HG03025 (cell line): ENCODE data around the gene MICAL2.

ENCODE experiments used
- ATAC-seq: cut with Tn5 transposase; IDR thresholded peaks from one replicate; pipeline ENCODE4 v1.9.1; 2021; ENCODE audit warnings: mild to moderate bottlenecking, moderate library complexity; ENCODE audit not compliant: unreplicated experiment, low FRiP score

MICAL2 gene

DNA sequence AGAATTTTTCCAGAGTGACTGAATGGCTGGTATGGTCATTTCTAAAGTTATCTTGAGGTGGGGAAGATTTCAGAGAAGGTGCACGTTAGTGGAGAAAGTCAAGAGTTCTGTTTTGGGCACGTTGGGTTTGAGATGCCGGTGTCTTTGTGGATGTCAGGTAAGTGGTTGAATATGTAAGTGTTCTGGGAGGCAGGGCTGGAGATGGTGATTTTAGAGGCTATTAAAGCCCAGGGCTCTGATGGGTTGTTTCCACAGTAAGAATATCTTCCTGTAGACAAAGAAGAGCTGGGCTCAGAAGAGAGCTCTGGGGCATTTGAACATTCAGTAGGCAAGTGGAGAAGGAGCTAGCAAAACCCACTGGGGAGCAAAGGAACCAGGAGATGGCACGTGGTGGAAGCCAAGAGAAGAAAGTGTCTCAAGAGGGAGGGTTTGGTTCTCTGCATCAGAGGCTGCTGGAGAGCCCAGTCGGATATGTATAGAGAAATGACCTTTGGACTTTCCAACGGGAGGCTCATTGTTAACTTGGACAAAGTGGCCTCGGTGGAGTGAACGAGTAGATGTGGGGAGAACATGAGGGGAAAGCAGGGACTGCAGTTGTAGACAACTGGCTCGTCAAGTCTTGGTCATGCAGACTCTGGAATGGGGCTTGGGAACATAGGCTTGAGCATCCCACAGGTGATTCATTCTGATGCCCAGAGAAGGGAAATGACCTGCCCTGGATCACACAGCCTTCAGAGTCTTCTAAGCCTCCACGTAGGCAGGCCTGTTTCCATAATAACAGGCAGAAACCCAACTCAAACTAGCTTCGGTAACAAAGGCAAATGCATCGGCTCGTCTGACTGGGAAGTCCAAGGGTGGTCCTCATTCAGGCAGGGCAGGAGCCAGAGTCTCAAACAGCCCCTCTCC, 168.6 kb downstream of the MICAL2 start:
- ATAC-seq, result no peak

DNA sequence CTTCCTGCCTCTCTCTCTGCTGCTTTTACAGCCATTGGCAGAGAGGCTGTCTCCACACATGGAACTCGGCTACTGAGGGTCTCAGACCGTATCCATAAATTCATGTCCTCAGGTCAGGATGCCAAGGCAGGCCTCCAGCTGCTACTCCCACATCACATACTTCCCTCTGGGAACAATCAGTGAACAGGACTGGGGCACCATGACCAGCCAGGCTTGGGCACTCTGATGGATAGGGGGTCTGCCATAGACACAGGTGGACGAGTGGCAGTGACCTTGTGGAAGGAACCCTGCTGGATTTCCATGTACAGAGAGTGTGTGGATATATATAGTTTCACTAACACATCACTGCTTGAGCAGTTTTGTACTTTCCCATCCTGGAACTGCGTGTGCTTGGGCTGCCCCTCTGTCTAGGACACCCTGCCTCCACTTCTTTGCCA, 169.3 kb downstream of the MICAL2 start:
- ATAC-seq, result no peak

DNA sequence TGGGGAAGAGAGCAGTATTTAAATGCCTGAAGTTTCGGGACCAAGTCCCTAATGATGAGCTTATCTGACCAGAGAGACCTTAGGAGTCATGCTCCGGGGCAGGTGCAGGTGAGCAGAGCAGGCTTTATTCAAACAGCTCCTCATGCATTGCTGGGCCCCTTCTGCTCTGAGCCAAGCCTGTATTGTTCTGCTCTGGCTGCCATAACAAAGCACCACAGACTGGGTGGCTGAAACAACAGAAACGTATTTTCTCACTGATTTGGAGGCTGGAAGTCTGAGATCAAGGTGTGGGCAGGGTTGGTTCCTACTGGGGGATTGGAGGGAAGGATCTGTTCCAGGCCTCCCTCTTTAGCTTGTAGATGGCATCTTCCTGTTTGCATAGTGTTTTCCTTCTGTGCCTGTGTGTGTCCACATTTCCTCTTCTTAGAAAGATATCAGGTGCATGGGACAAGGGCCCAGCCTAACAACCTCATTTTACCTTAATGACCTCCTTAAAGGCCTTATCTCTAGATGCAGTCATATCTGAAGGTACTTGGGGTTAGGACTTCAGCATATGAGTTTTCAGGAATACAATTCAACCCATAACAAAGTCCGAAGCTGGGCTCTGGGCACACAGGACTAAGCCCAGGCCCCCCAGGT, 169.9 kb downstream of the MICAL2 start:
- no peak for ATAC-seq

DNA sequence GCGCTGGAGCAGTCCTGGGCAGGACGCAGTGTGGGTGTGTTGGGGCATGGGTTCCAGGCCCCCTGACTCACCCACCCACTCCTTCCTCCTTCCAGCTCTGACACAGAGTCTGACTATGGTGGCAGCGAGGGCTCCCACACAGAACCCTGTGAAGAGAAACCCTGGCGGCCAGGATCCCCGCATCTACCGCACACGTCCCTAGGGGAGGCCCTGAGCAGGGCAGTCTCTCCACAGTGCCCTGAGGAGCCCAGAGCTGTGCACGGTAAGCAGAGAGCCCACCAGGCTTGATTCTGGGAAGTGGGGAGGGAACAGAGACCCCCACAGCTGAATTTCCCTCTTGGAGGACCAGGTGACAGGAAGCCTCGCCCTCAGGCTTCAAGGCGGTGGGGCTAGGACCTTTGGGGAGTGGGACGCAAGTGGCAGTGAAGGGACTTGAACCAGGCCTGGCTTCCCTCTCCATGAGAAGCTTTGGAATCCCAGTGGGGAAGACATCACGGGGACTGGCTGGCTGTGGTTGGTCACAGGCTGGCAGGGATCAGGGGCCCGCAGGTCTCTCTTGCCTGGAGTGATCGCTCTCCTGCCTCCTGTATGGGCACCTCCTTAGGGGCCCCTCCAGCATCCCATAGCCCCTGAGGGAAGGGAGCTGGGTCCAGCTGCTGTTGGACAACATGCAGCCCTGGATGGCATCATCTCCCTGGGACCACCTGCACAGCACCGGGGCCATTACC, 170.6 kb downstream of the MICAL2 start:
- ATAC-seq, result no peak

DNA sequence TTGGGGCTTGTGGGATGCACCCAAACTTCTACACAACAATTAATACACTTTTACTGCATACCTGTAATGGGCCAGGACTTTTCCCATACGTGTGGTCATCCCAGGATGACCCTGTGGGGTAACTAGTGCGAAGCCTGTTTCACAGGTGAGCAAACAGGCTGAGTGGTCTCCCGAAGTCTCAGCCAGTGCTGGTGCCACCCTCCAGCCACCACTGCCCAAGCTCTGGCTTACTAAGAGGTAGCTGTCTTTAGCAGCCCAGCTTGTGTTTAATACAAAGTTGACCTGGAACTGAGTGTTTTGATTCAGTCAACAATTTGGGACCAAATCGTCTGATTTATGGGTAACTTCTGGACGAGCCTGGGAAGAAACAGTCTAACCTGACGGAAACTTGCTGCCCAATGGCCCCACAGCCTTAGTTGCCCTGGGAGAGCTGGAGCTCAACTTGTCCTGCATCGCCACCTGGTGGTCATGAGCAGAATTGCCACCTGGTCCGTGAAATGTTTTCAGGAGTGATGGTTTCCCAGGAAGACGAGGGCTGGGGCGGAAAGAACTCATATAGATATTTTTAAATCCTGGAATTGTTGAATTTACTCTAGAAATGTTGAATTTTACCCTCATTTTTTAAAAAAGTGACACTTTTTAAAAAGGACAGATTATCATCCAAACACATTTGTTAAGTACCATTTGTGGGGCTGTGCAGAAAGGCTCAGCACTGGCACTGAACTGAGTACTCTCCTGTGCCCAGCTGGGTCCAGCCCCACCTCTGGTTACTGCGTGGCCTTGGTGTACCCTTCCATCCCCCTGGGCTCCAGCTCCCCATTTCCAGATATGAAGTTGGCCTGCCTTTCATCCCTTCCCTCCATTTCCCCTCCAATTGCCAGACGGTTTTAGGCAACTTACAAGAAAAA, 171.4 kb downstream of the MICAL2 start:
- no peak for ATAC-seq

DNA sequence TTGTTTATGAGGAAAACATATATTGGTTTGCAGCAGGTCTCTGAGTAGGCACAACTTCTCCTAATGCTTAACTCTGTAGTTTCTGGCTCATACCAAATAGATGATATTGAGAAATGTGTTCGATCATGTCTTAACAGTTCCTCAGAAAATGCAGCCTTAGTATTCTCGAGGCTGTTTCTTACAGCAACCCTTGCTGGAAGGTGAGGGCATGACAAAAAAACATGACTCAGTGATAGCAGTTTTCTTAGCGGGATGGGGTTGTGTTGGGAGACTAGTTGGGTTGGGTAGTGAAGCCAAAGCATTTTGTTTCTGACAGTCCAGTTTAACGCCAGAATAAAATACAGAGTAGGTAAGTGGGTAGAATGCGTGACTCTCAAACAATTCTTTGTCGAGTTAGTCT, 172.3 kb downstream of the MICAL2 start:
- no peak for ATAC-seq

DNA sequence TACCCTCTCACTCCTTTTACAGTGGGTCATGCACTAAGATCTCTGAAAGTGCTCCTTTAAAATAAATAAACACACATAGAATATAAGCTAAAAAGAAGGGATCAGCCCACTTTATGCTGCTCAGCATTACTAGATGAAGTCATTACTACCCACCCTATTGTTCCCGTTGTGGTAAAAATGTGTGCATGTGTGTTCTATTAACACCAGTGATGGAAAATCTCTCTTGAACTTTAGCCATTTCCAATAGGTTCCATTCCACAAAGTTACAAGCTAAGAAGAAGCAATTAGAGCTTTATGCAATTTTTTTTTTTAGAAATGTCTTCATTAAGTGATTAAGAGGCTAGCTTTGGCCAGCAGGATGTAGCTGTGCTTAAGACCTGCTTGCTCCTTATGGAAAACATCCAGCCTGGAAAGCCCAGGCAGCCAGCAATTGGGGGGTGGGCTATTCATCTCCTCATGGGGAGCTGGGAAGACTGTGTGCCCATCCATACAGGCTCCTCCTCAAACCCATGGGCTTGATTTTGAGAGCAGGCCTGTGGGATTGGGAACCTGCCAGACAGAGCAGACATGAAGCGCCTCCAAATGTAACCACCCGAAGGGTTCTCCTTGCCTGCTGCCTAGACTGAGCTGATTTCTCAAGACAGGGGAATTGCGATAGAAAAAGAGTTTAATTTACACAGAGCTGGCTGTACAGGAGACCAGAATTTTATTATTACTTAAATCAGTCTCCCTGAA, 174.1 kb downstream of the MICAL2 start:
- no peak for ATAC-seq

DNA sequence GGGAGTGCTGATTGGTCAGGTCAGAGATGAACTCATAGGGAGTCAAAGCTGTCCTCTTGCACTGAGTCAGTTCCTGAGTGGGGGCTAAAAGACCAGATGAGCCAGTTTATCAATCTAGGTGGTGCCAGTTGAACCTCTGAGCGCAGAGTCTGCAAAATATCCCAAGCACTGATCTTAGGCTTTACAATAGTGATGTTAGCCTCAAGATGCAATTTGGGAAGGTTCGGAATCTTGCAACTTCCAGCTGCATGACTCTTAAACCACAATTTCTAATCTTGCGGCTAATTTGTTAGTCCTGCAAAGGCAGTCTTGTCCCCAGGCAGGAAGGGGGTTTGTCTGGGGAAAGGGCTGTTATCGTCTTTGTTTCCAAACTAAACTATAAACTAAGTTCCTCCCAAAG, 174.7 kb downstream of the MICAL2 start:
- ATAC-seq, result no peak

DNA sequence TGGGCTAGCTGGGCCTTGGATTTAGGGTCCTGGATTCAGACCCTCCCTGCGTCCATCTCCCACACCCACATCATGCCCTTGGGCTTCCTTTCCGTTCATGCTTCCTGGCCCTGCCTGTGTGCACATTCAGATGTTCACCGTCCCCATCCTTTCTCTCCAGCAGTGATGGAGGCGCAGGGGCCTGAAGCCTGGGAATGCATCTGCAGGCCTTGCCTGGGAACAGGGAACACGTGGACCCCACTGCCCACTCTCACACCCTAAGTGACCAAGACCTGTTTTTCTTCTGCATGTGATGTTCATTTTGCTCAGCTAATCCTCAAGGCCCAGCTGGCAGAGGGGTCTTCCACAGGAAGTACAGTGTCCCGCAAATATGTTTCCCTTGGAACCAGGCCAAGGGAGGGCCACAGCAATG, 175.4 kb downstream of the MICAL2 start:
- no peak for ATAC-seq

DNA sequence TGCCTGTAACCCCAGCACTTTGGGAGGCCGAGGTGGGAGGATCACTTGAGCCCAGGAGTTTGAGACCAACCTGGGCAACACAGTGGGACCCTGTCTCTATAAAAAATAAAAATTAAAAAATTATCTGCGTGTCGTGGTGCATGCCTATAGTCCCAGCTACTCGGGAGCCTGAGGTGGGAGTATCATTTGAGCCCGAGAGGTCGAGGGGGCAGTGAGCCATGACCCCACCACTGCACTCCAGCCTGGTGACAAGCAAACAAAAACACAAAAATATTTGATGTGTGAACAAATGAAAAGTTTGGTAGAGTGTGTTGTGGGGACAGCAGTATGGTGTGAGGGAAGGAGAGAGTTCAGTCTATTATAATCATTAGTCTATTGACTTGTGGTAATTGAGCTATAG, 176.2 kb downstream of the MICAL2 start:
- no peak for ATAC-seq

DNA sequence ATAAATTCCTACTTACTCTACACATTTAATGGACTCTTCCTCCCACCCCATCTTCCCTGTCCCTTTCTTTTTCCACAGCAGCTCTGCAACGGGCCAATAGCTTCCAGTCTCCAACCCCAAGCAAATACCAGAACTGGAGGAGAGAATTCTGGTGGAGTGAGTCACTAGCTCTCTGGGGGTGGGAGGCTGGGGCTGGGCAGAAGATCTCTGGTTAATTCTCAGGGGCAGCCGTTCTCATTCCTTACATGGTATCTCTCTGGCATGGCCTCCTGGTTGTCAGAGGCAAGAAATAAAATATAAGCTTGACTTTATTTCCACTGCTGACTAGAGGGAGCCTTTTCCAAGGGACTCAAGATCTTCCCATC, 176.6 kb downstream of the MICAL2 start:
- no peak for ATAC-seq

DNA sequence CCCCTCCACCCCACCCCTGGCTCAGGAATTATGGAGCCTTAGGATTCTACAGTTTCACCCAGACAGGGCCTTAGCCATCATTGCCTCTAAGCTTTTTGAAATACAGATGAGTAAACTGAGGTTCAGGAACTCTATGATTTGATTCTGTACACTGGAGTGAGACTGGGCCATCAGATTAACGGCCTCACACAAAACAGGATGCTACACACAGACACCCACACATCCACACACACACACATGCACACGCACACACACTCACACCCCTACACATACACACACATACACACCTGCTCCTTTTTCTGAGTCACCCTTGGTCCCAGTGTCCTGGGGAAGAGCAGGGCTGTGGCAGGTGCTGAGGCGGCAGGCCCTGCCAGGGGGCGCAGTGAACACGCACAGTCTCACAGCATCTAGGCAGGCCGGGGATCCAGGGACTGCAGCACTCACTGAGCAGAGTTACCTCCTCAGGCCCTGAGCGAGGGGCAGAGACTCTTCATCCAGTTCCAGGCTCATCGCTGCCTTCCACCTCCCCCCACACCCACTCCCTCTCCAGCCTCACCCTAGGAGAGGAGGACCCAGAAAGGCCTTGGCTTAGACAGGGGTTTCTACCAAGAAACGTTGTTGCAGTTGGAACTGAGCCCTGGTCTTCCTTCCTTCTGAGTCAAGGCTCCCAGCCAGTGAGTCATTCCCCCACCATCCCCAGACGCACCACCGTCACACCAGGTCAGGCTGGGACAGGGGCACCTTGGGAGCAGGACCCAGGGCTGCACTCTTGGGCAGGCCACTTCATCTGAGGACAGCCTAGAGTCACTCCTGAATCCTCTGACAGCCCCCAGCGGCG, 177.2 kb downstream of the MICAL2 start:
- ATAC-seq, result no peak

DNA sequence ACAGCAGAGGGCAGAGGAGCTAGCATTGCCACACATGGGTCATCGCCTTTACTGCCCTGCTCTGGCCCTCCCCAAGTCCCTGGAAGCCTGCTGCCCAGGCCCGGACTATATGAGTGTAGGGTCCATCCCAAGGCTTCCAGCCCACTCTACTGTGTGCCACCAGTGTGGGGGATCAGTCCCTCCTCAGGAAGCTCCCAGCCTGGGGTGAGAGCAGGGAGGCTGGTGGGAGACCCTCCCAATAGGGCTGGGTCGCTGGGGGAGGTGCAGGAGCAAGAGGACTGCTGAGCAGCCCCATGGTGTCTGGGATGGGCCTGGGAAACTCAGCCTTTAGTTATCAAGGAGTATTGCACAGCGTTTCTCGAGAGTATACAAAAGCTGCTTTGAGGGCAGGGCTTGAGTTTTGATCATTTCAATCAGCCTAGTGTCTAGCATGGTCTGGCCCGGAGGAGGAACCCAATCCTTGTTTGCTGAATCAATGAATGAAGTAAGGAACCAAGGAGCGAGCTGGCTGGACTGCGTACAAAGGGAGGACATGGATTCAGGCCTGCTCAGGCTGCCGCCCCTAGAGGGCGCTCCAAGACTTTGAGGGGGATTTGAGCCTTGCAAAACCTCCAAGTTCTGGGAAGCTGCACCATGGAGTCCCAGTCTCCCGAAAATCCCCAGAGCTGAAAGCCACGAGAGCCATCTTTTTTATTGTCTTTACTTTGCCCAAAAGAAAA, 178.0 kb downstream of the MICAL2 start:
- ATAC-seq, result no peak

DNA sequence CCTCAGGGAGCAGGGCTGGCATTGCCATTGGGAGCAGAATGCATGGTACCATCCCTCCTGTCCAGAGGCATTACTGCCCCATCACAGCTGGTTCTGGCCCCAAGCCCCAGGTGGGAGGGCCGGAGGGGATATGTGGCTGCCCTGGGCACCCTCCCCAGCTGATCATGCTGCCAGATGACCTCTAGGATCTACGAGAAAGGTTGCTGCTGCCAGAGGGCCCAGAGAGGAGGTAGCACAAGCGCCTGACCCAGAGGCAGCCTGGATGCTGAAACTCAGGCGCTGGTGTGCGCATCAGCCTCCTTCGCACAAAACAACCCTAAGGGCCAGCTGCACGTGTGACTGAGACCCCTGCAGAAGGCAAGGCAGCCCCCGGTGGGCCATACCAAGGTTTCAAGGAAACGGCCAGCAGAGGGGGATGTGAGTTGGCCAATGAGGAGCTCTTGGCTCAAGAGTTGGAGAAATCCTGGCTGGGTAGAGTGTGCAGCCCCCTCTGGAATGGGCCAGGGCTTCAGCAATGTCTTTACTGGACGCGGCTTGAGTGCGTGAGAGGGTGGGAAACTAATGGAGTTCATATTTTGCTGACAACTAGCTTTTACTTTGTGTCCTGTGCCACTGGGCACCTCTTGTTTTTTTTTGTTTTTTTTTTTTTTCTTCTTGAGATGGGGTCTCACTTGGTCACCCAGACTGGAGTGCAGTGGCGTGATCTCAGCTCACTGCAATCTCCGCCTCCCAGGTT, 178.7 kb downstream of the MICAL2 start:
- no peak for ATAC-seq

DNA sequence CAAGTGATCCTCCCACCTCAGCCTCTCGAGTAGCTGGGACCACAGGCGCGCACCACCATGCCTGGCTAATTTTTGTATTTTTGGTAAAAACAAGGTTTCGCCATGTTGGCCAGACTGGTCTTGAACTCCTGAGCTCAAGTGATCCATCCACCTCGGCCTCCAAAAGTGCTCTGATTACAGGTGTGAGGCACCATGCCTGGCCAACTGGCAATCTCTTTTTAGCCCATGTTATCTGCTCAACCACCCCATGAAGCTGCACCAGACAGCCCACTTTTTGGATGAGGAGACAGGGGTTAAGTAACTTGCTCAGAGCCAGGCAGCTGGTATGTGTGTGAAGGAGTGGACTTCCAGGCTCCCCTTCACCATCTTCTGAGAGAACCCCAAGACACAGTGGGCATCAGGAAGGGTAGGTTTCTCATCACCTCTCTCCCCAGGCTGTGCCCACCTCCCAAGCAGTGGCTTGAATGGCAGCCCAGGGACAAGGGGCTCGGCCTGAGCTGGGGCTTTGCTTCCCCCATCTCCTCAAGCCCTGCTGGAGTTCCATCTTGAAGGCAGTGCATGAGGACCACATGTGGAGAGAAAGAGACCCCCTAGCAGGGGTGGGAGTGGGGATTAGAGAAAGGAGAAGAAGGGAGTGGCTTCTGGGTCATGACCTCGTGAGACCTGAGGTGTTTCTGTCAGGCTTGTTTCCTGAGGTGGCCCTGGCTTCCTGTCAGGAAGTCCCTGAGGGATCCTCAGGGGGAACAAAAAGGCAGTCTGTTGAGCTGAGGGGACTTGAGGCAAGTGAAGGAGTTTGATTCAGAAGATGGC, 179.5 kb downstream of the MICAL2 start:
- ATAC-seq, result no peak

DNA sequence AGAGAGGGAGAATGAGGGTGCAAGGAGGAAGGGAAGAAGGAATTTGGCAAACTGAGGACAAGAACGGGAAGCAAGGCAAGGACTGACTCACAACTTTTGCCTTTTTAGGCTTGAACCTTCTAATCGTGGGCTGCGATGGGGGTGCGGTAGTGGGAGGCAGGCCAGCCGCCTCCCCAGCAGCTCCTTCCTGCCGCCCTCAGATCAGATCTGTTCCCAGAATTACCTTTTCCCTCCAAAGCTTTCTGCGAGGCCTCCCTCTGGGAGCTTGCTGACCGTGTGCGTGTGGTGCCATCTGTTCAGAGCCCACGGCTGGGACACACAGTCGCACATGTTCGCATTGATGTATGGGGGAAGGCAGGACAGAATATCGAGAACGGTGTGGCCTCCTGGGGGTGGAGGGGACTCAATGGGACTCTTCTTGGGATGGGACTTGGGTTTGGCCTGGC, 180.1 kb downstream of the MICAL2 start:
- ATAC-seq, result no peak

DNA sequence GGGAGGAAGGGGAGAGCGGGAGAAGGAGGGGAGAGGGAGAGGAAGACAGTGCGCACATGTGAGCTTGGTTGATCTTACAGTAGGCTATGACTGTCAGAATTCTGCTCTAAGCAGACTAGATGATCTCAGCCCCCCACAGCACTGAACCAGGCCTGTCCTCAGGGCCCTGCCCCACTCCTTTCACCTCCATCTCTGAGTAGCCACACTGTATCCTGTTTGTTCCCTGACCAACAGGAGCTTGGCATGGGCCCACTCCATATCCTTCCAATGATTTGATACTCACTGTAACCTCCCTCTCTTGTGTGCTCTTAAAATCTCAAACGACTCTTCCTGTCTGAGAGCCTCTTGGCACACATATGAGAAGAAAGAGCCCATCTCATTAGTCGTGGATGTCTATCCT, 180.9 kb downstream of the MICAL2 start:
- ATAC-seq, result no peak
